ENCODE measurements around the gene SPATA17. TPM values are rescaled to one million over a fixed set of nuclear protein-coding genes. Genes with fewer than 3 reads are reported as not detected.
A peak's percentile ranks its signal among the peaks of the same experiment; 100 is the strongest.
"Not testable (repeated sequence)": the region's sequence is repeated elsewhere in the genome, so short reads cannot be mapped to it uniquely, and the experiment has no call there.

The SPATA17 gene, protein sequence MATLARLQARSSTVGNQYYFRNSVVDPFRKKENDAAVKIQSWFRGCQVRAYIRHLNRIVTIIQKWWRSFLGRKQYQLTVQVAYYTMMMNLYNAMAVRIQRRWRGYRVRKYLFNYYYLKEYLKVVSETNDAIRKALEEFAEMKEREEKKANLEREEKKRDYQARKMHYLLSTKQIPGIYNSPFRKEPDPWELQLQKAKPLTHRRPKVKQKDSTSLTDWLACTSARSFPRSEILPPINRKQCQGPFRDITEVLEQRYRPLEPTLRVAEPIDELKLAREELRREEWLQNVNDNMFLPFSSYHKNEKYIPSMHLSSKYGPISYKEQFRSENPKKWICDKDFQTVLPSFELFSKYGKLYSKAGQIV
- total RNA-seq: under 1 TPM; 0.25 to 0.27 TPM
- long read RNA-seq: 0 reads

DNA sequence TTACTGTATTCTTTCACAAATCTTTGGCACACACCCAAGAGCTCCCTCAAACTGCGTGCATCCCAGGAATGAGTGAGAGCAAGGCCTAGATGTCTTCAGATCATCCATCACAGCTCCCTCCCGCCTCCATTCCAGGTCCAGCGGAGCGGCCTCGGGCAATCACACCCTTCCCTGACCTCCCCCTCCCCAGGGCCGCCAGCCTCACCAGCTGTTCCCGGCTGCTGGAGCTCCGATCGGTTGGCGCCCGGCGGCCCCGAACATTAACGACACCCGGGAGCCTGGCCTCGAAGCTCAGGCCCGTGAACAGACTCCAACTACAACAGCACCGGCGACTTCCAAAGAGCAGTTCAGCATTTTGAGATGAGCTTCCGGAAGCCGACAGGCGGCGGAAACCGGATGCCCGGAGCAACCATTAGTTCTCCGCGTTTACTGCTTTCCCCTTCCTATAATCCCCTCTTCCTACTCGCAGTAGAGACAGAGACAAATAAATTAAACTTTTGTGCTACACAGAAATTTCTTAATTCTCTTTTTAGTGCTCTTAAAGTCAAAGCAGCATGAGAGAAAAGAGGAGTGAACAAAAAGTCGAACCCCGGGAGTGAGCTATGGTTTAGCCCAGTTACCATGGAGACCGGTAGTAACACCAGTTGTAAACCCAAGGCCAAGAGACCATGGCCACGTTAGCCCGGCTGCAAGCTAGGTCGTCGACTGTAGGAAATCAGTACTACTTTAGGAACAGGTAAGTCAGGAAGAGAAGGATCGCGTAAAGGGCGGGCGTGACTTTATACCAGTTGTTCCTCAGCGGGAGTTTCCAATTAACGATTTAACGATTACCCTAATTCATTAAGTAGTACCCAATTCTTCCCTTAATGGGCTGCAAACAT is at the start of gene SPATA17, which contains the start of gene GPATCH2:
TSS of gene SPATA17 (plus strand) at position 634 of the 881 bp plus-strand sequence. CDS start at position 669, 35 bp downstream.
TSS of gene GPATCH2 (minus strand) at position 380 of the 881 bp plus-strand sequence. CDS start at position 261, 119 bp downstream.
- intact Hi-C loops (cut with DNase I, micrococcal nuclease): no loop called here
- DNase-seq (peak; percentile 76 to 82), ATAC-seq (peak; percentile 96)

DNA sequence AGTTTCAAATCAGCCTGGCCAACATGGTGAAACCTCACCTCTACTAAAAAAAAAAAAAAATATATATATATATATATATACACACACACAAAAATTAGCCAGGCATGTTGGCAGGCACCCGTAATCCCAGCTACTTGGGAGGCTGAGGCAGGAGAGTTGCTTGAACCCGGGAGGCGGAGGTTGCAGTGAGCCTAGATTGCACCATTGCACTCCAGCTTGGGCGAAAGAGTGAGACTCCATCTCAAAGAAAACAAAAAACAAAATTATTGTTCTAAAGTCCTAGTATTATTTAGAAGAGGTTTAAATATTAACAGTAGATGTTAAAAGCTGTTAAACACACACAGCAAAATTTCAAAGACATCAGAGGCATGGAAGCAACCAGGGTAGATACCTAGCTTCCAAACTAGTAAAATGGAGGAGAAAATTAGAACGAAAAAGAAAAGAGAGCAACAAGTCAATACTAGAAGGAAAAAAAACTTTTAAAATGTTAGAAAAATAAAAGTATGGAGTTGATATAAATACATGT is 46.8 kb upstream of the SPATA17 start:
- not testable (repeated sequence) for ATAC-seq

DNA sequence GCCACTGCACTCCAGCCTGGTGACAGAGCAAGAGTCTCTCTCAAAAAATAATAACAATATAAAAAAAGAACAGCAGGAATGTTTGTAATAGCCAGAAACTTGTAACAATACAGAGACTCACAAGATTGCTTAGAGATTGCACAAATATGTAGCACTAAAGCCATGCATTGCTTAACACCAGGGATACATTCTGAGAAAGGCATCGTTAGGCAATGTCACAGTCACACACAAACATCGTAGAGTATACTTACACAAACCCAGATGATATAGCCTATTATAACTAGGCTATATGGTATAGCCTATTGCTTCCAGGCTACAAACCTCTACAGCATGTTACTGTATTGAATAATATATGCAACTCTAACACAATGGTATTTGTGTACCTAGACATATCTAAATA is 45.6 kb upstream of the SPATA17 start:
- ATAC-seq (no peak), DNase-seq (no peak)
- intact Hi-C loops (cut with DNase I, micrococcal nuclease): no loop called here

More for the DNA sequence above, 46.8 kb upstream of the SPATA17 start:
- DNase-seq; intact Hi-C loops (cut with DNase I, micrococcal nuclease): not testable (repeated sequence)

GRCh38 chr1:217586586-217586985 is 44.6 kb upstream of the SPATA17 start:
- ATAC-seq (no peak), DNase-seq (no peak)
- intact Hi-C loops (cut with DNase I, micrococcal nuclease): no loop called here

- ATAC-seq: peak; percentile 85
- DNase-seq: no peak
Observed at GRCh38 chr1:217590598-217590997, 40.5 kb upstream of the SPATA17 start.

DNA sequence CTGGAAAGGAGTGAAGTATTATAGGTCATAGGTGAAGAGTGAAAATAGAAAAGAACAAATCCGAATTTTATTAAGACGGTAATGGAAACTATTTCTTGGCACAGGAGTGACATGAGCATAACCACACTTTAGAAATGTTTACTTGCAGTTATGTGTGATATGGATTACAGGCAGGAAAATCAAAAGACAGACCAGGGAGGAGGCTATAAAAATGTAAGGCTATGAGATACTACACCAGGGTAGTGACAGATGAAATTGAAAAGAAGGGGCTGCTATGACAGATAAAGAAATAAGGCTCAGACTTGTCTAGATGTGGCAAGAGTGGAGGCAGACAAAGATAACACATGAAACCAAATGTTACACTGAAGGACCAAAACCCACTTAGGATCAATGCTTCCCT is 32.0 kb upstream of the SPATA17 start:
- intact Hi-C loops (cut with DNase I, micrococcal nuclease): no loop called here
- ATAC-seq: no peak

More at GRCh38 chr1:217590598-217590997, 40.5 kb upstream of the SPATA17 start:
- intact Hi-C loops (cut with DNase I, micrococcal nuclease): no loop called here

GRCh38 chr1:217602380-217602779 is 28.8 kb upstream of the SPATA17 start:
- no peak for DNase-seq
- no peak for ATAC-seq
- intact Hi-C loops (cut with DNase I, micrococcal nuclease): no loop called here

More for the DNA sequence above, 32.0 kb upstream of the SPATA17 start:
- no peak for DNase-seq

DNA sequence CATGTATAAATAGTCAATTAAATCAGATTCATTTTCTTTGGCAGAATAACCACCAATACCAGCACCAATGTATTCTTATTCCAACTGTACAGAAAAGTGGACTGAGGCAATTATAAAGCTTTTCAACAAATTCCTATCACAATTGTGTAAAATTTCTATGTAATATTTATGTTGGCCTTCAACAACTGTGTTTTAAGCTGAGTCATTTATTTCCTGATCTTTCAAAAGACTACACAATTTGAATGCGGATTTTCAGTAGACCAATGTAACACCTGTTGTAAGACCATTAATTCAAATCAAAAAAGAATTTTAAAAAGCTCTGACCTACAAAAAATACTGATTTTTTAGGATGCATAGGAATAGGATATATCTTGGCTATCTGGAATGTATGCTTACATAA is 25.8 kb upstream of the SPATA17 start:
- no peak for ATAC-seq

DNA sequence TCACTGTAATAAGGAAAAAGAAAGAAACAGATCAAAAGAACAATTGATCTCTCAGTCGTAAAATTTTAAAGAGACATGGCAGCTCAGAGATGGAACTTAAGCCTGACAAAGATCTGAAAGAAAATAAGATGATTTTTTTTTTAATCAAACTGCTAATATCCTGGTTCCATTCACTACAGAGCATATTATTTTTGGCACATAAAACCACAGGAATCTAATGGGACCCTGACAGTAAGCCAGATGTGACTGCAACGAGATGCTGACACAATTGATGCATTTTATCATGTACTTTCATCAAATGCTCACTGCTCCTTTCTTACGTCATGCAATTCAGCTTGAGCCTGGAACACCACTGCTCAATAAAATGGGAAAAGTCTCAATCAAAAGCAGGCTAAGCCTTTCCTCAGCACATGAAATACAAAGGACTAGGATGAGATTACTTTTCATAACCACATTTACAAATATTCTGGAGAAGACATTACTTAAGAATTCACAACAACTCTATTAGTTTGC is 16.9 kb upstream of the SPATA17 start:
- ATAC-seq: no peak
- intact Hi-C loops (cut with DNase I, micrococcal nuclease): no loop called here
- no peak for DNase-seq

More for the DNA sequence above, 25.8 kb upstream of the SPATA17 start:
- no peak for DNase-seq
- intact Hi-C loops (cut with DNase I, micrococcal nuclease): no loop called here

DNA sequence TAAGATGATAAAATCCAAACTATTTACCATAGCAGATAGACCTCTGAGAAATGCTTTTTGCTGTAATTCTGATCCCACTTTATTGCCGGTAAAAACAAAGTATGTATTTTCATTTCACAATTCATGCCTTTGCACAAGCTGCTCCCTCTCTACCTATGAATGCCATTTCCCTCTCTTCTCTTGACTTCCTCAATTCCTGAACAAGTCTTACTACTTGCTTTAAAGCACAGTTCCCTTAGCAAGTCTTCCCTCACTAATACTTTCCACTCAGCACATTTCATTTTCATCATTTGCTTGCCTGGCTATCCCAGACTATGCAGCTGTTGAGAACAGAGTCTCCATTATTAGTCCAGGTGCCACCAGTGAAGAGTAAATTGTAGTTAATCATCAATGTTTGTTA is 14.0 kb upstream of the SPATA17 start:
- DNase-seq: no peak
- intact Hi-C loops (cut with DNase I, micrococcal nuclease): no loop called here
- no peak for ATAC-seq

GRCh38 chr1:217620814-217621213 is 10.3 kb upstream of the SPATA17 start:
- no peak for DNase-seq
- no peak for ATAC-seq
- intact Hi-C loops (cut with DNase I, micrococcal nuclease): no loop called here

GRCh38 chr1:217622042-217622441 is 9.1 kb upstream of the SPATA17 start:
- intact Hi-C loops (cut with DNase I, micrococcal nuclease): no loop called here
- ATAC-seq (no peak), DNase-seq (no peak)

DNA sequence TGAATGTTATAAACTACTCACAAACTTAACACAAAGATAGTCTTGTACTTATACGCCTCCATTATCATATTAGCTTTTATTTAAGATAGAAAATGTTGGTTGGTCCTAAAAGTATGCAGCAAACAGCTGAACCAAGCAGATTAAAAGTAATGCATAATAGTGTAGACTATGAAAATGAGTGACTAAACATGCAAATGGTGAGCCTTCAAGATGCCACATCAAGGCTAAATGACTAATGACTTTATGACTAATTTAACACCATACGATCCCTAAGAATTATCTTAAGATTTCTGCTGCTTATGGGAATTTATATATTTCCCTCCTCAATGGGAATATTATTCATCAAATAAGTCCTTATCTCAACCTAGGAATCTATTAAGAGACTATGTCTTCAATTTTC is 4.8 kb upstream of the SPATA17 start:
- intact Hi-C loops (cut with DNase I, micrococcal nuclease): no loop called here
- no peak for ATAC-seq
- no peak for DNase-seq

DNA sequence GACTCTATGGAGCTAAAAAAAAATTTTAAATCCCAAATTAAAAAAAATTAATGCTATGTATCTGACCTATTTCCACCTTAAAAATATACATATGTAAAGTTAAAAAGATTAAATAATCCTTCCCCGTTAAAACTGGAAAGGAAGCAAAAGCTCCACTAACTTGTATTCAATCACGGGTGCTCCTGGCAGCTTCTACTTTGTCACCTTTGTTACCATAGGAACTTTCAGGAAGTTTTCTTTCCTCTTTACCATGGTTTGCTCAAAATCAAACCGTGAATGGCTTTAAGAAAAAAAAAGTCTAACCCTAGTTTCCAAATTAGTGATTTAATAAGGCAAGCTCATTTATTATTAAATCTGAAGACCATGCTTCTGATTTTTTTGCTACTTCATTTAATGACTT is 3.7 kb upstream of the SPATA17 start:
- DNase-seq (no peak), ATAC-seq (no peak)
- intact Hi-C loops (cut with DNase I, micrococcal nuclease): no loop called here

DNA sequence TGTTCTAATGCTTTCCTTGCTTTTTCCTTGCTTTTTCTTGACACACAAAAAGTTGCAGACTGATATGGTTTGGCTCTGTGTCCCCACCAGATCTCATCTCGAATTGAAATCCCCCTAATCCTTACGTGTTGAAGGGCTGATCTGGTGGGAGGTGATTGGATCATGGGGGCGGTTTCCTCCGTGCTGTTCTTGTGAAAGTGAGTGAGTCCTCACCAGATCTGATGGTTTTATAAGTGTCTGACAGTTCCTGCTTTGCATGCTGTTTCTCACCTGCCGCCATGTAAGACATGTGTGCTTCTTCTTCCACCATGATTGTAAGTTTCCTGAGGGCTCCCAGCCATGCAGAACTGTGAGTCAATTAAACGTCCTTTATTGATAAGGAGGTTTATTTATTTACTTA is 11.3 kb downstream of the SPATA17 start:
- no peak for ATAC-seq
- intact Hi-C loops (cut with DNase I, micrococcal nuclease): no loop called here
- DNase-seq: no peak

DNA sequence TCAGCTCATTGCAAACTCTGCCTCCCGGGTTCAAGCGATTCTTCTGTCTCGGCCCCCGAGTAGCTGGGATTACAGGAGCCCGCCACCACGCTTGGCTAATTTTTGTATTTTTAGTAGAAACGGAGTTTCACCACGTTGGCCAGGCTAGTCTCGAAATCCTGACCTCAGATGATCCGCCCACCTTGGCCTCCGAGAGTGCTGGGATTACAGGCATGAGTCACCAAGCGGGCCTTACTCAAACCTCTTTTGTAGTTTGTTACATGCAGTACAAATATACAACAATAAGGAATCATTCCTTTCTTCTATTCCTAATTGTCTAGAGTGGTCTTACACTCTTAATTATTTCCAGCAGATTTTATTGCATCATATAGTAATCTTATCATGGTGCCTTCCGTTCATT is 16.6 kb downstream of the SPATA17 start:
- ATAC-seq (no peak), DNase-seq (no peak)
- intact Hi-C loops (cut with DNase I, micrococcal nuclease): no loop called here

DNA sequence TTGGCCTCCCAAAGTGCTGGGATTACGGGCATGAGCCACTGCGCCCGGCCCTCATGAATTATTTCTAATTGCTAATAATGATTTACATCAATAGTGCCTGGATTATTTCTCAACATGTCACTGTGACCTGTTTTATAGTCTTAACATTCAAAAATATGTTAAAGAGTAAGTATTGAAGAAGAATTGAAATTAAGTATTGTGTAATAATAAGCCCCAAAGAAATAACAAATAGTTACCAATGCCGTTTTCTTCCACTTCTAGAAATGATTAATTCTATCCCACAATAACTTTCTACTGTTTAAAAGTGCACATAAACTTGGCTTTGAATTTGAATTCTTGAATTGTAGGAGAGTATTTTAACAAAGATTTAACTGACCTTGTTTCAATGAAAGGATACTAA is 19.5 kb downstream of the SPATA17 start:
- no peak for DNase-seq
- intact Hi-C loops (cut with DNase I, micrococcal nuclease): no loop called here
- no peak for ATAC-seq

- ATAC-seq (no peak), DNase-seq (no peak)
- intact Hi-C loops (cut with DNase I, micrococcal nuclease): no loop called here
Observed at GRCh38 chr1:217660353-217661062, 29.4 kb downstream of the SPATA17 start.

DNA sequence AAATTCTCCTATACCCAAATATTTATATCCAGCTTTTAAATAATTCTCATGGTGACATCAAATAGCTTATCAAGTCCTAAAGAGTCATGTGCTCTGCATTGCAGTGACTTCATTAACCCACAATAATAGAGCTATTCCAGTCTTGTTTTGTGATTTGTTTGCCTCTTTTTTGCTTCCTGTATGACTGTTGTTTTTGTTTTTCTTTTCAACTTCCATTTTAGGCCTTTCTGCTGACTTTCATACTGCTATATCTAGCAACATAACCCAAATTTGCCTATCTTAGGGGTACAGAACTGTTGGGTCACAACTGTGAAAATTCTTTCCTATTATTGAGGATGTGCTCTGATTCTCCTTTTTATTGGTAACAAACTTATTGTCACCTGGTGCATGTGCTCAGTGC is 30.3 kb downstream of the SPATA17 start:
- intact Hi-C loops (cut with DNase I, micrococcal nuclease): no loop called here
- DNase-seq: no peak
- no peak for ATAC-seq

Data from left colon (tissue), 2 donors.